Stimulated activated CD4-positive, alpha-beta T cell treated with anti-CD3 and anti-CD28 coated beads, Interleukin-4, amount 100 ng/mL, for 1 hour (primary cell): ENCODE data around the gene RTP2.
A peak's percentile ranks its signal among the peaks of the same experiment; 100 is the strongest.

Source experiments
- DNase-seq: peaks from one replicate; pipeline ENCODE4 v3.0.0-alpha.2; 2020

RTP2 gene

DNA sequence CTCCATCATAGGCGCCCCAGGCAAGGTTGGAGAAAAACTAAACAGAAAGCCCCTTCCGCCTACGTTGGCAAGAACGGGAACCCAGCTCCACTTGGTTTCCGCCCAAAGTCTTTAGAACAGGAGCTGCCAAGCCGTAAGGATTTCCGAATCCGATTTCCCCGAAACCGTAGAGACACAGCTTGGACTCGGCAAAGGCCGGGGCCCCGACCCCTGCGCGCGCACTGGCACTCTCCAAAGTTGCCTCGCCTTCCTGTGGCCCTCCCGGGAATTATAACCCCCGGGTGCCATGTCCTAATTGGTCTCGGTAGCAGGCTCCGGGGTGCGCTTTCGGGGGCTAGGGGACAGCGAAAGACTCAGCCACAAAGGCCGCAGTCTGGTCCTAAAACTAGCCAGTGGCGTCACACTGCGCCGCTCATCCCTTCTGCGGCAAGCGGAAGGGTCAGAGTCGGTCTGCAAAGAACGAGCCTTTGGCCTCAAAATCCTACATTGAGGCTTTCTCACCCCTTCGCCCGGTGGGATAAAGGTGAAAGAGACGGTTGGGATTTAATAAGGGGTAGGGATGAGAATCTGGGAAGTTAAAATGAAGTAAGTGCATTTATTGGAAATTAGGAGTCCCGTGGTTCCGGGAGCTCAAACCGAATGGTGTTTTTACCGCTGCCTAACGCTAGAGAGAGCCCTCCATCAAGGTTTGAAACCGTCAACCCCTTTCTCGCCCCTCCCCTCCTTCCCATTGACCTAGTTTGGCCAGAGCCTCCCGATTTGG is 36.2 kb upstream of the RTP2 start:
- DNase-seq: peak; percentile 58

DNA sequence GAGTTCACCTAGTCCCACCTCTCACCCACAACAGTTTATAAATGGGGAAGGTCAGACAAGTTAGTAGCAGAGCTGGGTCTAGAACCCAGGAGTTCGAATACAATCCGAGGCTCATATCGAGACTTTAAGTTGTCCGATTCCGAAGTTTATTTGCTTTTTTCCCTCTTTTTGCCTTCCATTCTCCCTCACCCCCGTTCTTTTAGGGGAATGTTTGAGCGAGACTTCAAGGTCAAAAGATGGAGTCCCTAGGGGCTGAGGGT is 35.6 kb upstream of the RTP2 start:
- DNase-seq: no peak

DNA sequence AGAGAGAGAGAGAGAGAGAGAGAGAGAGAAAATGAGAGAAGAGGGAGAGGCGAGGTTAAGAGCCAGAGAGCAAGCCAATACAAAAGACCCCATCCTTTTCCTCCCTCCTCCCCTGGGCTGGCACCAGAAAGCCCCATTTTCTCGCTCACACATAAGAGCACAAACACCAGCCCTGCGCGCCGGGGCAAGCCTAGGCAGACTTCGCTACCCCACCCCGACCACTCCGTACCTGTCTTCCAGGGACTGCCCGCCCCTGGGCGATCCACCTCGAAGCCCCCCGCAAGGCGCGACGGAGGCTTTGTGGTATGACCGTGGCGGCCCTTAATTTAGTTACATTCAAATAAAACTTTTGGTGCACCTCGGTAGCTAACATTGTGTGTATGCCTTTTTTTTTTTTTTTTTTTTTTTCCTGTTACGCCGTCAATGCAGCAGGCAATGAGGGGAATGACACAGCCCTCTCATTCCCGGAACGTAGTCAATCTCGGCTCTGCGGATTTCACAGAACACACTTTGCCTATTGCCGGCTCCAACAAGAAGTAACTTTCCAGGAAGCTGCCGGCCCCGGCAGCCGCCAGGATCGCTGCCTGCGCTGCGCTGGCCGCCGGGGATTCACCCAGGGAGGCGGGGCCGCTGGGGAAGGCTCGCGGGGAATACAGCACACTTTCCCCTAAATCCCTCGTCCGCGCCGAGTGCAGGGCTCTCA is 35.2 kb upstream of the RTP2 start:
- DNase-seq: peak; percentile 59

DNA sequence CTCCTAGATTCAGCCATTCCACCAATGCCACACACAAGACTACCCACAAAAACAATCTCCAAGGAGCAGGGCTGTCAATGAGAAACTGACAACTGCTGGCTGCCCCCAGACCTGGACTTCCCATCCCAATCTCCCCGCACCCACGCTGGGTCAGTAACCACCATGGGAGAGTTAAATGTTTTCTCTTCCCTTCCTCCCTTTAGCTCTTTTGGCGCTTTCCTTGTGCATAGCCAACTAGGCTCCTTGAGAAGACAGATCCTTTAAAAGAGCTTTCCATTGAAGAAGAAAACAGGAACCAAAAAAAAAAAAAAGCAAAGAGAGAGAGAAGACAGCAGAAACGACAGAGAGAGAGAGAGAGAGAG is 34.6 kb upstream of the RTP2 start:
- DNase-seq: no peak

DNA sequence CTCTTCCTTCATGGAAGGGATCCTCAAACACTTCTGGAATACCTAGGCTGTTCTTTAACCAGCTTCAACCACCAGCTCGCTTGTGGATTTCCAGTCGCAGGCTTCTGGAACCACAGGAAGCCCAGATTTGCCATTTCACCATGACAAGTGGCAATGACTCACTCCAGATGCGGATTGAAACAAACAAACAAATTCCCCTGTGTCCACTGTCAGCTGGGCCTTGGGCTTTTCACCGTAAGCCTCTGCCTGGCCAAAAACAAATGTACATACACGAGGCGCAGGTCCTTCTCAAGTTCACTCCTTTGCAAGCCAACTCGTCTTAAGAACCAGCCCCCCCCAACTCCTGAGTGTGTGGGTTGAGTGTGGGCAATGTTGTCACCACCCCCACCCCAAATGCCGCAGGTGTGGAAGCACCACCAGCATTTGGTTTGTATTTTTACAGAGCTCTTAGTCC is 34.1 kb upstream of the RTP2 start:
- DNase-seq: no peak

DNA sequence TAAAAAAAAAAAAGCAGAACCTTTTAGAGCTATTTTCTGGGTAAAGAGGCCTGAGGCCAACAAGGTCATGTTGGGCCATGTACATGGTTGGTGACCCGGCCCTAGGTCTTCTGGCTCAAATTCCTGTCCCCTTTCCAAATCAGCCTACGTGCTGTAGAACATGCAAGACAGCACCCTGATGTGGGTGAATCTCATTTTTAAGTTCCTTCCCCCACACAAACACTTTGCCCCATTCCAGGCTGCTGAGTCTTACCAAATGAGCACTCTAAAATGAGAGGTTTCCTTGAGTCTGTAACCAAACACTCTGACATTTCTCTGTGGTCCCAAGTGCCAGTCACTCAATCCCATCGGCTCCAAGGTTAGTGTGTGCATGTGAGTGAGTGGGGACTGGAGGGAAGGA is 33.5 kb upstream of the RTP2 start:
- no peak for DNase-seq

DNA sequence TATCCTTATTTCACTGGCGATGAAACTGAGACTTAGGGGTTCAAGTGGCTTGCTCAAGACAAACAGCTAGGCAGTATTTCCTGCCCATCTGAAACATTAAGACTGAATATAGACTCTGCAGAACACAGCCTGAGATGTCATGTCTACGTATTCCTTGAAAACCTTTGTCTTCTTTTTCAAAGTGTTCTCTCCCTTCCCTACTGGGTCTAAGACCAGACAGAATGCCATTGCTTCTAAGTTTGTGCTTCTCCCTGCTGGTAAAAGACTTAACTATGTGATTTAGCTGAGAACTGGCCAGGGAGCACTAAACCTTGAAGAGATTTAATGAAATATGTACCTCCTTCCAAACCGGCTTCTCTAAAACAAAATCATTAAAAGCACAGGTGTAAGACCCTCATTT is 33.0 kb upstream of the RTP2 start:
- no peak for DNase-seq

DNA sequence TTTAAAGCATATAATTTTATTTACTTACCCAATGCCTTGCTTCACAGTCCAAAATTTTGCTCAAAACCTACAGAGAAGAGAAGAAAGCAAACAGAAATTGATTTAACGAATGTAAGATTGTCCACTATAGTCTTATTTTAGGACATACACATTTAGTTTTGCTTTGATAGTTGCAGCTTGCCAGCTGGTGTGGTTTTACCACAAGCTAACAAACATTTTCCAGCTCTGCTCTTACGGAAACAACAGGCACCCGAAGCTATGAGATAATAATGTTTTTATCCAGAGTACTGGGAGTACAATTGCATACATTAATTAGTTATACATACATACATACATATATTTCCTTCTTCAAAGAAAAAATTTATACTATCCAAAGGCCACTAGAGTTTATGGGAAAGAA is 32.5 kb upstream of the RTP2 start:
- no peak for DNase-seq

DNA sequence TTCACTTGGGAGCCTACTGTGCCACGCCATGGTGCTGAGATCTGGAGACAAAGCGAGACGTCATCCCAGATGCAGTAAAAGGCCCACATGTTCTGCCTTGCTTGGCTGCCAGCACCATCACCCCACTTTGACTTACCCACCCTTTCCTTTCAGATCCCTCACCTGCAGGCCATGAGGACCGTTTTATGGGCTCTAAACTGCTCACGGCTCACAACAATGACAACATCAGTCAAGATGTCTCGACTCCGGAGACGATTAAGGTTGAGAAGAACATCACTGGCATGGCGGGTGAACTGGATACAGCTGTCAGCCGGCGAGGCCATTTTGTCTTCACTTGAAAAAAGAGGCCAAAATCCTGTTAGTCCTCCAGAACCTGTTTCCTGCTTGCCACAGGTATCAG is 31.0 kb upstream of the RTP2 start:
- DNase-seq: no peak

DNA sequence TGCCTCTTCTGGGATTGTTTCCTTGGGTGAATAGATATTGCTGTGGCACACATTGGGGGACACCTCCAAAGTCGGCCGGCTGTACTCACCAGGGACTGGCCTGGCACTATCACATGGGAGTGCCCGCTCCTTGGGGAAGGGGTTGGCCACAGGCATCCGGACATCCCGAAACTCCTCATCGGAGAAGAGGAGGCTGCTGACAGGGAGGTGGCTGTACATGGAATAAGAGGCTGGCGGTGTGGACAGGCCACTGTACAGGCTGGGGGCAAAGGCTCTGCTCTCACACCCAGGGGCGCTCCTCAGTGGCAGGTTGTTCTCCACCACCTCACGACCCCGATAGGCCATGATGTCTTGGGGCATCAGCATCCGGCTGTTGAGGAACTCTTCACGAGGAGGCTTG is 27.2 kb upstream of the RTP2 start:
- DNase-seq: no peak

DNA sequence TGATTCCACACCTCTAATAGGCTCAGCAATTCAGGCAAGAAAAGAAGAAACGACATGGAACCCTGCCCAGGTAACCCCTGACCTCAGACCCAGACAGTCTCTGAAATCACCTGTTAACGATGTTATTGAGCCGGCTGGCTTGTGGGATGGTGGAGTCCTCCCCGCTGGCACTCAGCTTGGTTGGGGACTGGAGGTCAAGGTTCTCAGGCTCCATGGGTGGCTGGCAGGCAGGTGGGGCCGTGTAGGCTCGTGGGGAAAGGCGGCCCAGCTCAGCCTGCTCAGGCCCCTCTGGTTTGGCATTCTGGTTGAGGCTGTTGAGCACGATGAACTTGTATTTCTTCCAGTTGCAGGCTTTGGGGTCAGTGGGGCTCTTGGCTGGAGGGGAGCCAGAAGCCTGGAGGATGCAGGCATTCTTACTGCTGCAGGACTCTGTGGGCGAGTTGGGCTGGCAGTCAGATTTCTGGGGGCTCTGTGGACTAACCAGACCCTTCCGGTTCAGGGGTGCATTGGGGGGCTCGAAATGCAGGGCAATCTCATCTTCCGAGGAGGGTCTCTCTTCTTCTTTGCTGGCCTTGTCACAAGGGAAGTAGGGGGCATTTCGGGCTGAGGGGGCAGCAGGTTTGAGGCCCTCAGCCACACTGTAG is 26.7 kb upstream of the RTP2 start:
- no peak for DNase-seq

DNA sequence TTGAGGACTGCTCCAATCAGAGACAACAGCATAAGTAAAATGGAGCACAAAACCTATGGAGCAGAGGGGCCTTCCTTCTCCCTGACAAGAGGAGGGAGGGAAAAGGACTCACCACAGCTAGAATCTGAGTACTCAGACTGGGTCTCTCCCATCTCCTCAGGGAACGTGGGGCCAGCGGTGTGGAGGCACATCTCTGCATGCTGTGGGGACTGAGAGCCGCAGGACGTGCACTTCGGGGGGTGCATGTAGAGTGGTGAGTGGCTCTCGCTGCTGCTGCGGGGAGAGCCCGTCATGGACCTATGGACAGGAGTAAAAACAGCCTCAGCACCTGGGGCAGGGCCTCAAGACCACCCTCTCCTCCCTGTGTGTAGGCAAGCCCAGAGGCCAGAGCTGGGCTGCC is 25.9 kb upstream of the RTP2 start:
- DNase-seq: no peak

DNA sequence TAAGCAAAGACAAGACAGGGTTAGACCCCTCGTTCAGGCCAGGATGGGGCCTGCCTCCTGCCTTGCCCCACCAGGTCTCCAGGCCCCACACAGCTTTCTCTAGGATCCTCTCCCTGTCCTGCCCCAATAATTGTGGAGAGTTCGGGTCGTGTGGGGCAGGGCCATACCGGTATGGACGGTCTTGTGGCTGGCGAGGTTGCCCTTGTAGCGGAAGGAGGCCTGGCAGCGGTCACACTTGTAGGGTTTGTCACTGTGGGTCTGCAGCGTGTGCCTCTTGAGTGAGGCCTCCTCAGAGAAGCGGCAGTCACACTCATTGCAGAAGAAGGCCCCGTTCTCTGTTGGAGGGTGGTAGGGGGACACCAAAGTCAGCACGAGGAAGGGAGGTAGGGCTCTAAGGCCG is 24.2 kb upstream of the RTP2 start:
- no peak for DNase-seq

DNA sequence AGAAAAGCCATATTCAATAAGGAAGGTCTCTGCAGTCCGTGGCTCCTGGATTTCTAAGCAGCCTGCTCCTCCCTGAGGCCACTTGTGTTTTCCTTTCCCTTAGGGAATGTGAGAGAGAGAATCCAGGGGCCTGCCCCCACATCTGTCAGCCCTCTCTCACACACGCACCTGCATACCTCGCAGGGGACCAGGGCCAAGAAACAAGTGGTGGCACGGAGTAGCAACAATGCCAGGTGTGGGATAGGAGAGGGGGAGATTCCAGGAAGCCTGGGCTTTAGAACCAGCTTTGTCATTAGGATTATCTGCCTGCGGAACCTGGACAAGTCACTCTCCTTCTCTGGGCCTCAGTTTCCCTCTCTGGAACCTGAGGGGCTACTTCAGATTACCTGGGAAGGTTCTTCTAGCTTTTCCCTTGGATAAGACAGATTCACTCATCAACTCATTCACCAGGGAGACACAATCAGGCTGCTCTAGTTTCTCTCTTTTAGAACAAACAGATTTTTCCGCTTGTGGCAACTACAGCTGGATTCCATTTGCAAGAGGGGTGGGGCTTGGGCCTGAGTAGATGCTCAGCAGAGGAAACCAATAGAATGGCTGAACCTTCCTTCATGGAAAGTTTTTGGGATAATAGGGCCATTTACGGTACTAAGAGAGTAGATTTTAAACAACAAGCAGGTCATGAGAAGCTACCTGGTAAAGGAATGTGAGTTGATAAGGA is 23.5 kb upstream of the RTP2 start:
- DNase-seq: no peak

DNA sequence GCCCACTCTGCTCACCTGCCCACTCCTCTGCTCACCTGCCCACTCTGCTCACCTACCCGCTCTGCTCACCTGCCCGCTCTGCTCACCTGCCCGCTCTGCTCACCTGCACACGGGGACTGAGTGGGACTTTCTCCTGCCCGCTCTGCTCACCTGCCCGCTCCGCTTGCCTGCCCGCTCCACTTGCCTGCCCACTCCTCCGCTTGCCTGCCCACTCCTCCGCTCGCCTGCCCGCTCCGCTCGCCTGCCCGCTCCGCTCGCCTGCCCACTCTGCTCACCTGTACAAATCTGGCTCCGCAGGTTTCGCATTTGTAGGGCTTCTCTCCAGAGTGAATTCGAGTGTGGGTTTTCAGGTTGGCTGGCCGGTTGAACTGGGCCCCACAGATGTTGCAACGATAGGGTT is 22.9 kb upstream of the RTP2 start:
- no peak for DNase-seq

DNA sequence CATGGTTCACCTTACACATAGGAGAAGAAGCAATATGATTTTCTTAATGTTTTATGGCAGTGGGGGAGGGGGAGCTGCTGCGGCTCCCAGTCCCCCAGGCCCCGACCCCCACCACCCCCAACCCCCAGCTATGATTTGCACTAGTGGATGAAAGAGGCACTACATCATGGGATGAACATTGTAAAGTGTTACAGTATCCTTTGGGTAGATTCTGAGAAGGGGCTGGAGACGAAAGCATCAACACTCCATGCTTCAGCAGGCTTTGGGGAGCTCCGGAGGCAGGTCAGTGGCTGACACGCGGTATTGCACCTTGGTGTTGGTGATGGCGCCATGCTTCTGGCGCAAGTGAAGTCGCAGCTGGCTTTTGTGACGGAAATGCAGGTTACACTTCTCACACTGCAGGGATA is 19.9 kb upstream of the RTP2 start:
- DNase-seq: no peak

DNA sequence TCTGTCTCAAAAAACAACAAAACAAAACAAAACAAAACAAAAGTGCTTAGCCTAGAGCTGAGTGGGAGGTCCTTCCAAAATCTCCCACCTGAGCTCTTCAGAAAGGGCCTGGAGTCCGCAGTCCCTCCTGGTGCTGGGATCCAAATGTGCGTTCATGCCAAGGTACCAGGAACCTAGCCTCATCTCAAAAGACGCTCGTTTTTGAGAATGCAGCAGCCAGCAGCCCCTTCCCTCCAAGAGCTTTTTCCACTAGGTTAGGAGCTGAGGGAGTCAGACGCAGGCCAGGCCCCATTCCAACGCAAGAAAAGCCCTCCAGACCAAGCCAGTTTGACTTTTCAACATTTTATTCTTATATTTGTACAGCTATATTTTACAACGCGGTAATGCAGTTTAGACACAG is 18.7 kb upstream of the RTP2 start:
- DNase-seq: no peak

DNA sequence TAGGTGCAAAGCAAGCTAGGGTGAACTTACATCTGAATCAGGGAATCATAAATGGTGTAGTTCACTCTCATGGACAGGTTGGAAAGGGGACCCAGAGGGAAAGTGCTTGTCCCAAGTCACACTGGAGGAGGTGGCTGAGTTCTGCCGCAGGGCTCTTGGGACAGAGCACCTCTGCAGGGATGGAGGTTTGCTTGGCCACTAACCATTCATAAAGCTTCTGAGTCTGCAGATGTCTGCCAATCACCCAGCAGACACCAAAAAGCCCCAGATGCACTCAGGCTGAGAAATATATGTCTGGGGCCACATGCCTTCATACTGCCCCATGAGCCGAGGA is 17.9 kb upstream of the RTP2 start:
- no peak for DNase-seq

DNA sequence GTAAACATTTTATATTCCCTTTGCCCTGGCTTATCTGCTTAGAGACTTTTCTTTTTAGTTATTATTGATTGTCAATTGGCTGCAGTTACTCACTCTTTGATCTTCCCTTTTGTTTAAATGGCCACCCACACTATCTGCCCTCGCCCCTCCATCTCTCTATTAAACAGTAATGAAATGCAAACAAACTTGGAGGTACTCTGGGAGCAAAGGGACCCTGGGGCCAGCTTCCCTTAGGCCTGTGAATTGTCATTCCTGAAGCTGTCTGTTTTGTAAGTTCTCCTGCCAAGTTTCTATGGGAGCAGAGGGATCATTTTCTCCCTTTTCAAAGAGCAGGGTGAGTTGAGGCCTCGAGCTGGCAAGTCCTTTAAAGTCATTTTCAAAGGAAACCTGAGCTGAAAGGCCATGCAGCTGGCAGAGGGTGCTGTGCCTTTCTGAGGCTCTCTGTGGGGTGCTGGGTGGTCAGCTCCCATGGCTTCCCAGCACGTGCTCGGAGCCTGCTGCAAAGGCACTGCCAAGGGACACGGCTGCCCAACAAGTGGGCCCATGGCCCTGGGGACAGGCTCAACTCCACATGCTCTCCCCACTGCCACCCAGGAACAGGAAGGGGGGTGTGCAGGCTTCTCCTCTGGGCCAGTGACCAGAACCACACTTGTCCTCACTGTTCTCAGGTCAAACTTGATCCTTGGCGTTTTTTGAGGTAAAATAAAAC is 17.4 kb upstream of the RTP2 start:
- DNase-seq: no peak

DNA sequence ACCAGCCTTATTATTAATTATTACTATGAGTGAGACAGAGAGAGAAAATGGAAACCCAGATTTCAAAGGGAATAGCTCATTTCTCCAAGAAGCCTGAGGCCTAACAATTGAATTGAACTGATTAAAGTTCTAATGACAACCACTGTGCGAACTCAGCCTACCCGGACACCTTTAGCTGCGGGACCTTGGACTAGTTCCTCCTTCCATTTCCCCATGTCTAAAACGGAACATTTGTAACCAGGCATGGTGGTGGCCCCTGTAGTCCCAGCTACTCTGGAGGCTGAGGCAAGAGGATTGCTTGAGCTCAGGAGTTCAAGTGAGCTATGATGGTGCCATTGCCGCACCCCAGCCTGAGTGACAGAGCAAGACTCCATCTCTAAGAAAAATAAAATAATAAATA is 16.4 kb upstream of the RTP2 start:
- DNase-seq: no peak

DNA sequence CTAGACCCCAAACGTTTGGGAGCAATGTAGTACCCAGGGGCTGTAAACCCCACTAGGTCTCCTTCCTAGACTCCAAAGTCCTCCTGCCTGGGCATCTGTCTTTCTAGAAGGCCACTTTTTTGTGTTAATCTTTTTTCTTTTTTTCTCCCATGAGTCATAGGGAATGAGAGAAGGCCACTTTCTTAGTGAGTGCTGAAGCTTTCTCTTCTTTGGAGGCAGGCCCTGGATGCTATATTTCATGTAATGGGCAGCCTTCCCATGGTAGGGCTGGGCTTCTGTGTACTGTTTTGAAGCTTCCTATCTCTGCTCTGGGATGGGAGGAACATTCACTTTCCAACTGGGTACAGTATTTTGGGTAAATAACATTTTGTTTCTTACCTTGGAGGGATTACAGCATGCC is 15.2 kb upstream of the RTP2 start:
- no peak for DNase-seq

DNA sequence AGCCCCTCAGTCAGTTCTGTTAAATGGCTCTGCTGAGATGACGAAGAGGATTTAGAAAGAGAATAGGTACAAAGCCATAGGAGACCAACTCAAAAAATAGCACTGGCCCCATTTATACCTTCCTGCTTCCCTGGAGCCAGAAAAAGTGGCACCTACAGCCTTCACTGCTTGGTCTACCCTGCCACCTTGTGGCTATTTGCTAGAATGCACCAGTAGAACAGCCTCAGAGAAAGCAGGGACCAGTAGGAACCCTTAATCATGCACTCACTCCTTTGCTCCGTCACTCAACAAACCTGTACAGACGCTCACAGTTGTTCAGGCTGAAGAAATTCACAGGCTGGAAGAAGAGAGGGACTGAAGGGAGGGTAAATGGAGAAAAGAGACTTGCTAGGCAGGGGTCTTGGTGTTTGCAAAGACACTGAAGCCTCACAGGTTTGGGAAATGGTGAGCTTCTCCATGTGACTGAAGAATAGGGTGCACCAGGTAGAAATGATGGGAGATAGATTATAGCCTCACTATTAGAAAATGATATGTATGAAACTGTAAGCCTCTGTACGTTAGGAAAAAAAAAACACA is 12.1 kb upstream of the RTP2 start:
- peak; percentile 55 for DNase-seq

DNA sequence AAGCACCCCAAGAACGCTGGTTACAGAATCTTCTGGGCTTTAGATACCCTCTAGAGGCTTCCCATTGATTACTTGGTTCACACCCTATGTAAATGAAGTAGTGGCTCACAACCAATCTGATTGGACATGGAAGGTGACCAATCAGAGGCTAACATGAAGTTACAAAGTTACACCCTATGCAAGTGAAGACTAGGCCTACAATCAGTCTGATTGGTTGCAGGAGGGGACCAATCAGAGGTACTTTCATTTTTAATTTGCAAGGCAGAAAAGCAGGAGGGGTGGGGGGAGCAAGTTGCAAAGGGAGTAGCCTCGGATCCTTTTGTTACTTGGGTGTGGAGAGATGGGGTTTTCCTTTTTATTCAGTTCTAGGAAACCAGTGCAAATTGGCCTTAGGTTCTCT is 11.1 kb upstream of the RTP2 start:
- DNase-seq: no peak
